ENCODE data around the gene SKI. TPM values are rescaled to one million over a fixed set of nuclear protein-coding genes. Genes with fewer than 3 reads are reported as not detected.

The SKI gene
- total RNA-seq, 1 donor from 2014 or later, result 19.3 TPM

DNA sequence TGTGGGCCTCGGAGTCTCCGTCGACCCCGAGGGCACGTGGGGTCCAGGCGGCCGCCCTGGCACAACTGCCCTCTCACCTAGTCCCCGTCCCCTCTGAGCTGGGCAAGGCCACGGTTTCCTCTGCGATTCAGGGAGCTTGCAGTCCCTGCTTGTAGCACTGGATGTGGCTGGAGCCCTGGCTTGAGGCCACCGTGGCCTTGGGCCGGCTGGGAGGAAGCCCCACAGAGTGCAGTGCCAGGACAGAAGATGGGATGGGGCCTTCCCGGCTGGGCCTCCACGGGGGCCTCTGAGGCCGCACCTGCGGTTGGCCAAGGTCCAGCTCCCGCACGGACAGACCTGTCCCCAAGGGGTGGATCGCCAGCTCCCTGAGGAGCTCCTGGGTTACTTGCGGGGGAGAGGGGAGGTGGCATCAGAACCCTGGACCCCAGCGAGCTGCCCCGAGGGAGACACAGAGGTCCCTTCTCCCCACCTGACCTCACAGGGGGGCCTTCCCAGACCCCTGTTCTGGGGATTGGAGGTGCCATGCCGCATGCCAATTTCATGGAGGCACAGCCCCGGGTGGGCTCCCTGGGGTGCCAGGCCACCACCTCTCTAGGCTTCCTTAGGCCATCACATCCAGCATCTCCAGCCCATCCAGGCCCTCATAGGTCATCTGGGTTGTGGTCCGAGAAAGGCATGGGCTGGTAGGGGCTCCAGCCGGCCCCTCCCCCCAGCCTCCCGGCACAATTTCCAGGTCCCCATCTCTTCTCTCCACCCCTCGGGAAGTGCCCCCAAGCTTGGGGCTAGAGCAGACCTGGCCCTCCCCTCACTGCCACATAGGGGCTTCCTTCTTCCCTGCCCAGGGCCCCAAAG is 82.4 kb downstream of the SKI start:
- DNase-seq, result no peak

GRCh38 chr1:2311184-2312032 is 83.3 kb downstream of the SKI start:
- no peak for DNase-seq

GRCh38 chr1:2312160-2312514 is 84.0 kb downstream of the SKI start:
- DNase-seq, result no peak

DNA sequence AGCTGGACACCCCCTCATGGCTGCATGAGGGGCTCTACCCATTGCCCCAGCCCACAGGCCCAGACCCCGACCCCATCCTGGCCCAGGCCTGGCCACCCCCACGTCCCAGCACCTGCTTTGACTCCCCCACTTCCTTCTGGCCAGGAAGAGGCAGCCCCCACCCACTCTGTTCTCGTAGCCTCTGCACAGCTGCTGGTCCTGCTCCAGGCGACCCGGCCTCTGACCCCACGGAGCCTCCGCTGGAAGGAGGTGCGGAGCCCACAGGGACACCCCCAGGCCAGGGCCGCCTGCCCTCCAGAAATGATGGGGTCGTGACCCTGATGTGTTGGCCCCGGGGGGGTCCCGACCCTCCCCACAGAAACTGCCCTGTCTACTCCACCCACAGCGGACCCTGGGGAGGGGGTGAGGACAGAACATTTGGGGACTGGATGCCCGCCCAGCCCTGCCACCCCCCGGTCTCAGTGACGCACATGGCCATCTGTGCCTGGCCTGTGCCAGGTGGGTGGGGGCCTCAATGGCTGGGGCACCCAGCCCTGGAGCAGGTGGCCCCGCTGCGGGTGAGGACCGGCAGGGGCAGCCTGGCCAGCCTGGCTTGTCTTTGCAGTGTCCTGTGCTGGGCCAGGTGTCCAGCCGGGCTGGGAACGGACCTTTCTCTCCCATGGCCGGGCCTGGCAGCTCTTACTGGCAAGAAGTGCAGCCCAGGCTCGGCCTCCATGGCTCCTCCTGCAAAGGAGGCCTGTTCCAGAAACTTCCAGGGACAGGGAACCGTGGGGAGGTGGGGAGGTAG is 84.6 kb downstream of the SKI start:
- DNase-seq, result no peak

- DNase-seq, result no peak
Measured at GRCh38 chr1:2313651-2314261, 85.6 kb downstream of the SKI start.

DNA sequence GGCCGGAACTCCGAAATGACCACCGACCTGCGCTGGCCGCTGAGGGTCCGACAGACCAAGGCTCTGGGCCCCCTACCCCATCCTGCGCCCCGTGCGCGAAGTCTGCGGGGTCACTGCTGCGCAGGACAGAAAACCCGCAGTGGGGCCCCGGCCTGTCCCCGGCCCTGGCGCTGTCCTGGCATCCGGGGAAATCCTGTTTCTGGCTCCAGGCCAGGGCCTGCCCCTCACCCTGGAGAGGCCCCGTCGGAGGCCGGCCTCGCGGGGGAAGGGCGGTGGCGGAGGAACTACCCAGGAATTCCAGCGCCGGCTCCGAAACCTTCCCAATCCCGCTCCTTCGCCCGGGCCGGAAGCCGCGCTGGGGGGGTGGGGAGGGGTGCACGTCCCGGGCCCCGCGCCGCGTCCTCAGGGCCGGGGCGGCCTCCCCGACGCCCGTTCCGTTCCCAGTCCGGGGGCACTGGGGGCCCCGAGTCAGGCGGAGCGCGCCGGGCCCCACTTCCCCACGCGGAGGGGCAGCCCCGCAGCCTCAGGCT is 86.2 kb downstream of the SKI start:
- DNase-seq, result no peak

GRCh38 chr1:2314803-2315673 is 86.9 kb downstream of the SKI start:
- DNase-seq, result no peak

- no peak for DNase-seq
Measured at GRCh38 chr1:2315674-2316450, 87.7 kb downstream of the SKI start.

DNA sequence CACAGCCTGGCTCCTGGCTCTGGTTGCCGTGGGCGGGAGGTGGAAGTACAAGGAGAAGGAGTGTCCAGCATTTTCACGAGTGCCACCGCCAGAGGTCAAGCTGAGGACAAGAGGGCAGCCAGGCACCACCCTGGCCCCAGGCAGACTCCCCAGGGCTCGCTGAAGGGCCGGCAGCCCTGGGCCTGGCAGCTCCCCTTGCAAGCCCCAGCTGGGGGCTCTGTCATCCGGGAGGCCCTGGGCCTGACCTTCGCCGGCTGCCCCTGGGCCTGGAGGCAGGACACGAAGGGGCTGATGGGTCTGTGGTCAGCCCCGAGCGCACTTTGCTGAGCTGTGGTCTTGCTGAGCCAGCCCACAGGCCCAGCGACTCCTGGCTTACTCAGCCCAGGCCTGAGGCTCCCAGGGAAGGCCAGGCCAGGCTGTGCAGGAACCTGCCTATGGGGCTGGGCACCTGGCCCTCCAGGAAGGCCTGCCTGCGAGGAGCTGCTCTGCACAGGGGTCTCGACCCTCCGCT is 88.4 kb downstream of the SKI start:
- DNase-seq, result no peak

- no peak for DNase-seq
Measured at GRCh38 chr1:2317230-2318065, 89.3 kb downstream of the SKI start.

DNA sequence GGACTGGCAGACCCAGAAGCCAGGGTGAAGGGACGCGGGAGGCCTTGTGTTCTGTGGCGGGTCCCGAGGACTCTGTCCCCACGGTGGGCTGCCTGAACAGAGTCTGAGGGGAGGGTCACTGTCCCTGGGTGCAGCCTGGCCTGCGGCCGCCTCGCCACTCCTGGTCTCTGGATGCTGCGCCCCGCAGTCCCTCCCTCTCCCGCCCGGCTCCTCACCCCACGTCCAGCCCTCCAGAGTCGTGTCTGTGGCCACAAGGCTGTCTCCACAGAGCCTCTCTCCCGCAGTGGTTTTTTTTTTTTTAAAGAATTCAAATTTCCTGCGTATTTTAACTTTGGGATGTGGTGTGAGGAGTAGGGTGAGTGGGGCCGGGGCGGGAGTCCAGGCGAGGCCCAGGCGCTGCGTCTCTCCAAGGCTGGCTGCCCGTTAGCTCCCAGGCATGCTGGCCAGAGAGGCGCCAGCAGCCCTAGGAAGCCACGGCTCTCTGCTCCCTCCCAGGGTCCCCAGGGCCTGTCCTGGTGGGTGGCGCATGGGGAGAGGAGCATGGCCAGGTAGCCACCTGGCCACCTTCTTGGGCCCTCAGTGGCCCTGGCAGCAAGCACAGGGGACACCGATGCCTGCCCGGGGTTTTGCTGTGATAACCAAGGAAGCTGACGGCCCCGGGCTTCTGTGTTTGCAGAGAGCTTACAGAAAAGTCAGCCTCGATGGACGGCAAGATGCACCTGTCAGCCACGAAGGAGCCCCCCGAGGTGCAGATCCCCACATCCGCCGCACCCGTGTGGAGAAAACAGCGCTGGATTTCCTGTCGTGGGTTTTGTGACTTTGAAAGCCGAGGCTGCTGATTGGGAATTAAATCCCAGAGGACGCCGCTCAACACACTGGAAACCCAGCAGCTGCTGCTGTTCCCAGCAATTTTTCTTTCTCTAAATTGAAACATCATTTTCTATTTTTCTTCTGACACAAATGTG is 90.5 kb downstream of the SKI start:
- DNase-seq, result no peak

GRCh38 chr1:2319291-2319690 is 91.2 kb downstream of the SKI start:
- no peak for DNase-seq

DNA sequence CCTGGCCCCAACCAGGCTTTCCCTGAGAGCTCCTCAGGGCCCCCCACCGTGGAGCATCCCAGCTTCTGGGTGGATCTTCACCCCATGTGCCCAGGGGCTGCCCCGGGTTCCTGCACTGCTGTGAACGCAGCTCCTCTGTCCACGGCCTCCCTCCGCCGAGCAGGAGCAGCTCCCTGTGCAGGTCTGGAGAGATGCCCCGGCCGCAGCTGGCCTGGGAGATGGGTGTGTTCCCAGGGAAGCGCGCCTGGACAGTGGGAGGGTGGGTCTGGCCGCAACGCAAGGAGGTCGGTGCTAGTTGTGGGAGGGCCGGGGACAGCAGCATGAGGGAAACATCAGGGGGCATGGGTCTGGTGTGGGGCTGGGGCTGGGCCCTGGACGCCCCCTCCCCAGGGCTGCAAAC is 91.9 kb downstream of the SKI start:
- no peak for DNase-seq

DNA sequence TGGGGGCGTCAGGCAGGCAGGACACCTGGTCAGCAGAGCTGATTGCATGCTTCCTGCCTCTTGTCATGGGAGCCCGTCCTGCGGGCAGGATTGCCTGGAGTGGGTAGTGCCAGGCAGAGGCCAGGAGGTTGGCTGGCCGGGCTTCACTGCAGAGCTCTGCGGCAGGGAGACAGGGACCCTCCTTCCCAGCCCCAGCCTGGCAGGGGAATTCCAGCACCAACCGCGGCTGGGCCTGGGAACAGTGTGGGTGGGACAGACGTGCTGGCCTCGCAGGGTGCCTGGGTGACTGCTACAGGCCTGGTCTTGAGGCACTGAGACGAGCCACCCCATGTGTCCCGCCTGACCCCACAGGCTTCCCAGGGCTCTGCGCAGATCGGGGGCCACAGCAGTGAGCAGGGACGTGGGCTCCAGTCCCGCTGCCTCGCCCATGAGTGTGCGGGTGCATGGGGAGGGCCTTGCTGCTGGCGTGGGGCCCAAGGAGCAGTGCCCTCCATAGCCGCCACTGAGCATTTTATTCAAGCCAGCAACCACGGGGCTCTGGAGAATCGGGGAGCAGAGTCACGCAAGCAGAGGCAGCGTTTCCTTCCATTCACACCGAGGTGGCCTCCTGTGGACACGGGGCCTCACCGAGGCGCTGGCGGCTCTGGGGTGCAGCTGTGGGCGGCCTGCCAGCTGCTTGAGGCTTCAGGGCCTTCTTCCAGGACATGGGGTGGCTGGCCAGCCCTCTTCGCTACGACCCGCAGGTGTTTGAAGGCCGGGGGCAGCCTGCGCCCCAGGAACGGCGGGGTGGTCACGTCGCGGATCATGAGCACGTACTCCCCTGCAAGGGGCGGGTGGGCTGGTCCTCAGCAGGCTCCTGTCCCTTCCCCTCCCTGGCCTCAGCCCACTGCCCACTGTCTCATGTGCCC is 92.9 kb downstream of the SKI start:
- no peak for DNase-seq

- no peak for DNase-seq
Measured at GRCh38 chr1:2322065-2322571, 94.0 kb downstream of the SKI start.

- no peak for DNase-seq
Measured at GRCh38 chr1:2322581-2323211, 94.6 kb downstream of the SKI start.

All from occipital lobe (tissue), 2 donors.